Stimulated activated CD4-positive, alpha-beta T cell treated with anti-CD3 and anti-CD28 coated beads, Interleukin-1b, Interleukin-23, amount 100 ng/mL, for 48 hours (primary cell): ENCODE data around the gene ARG1.
"Not testable (repeated sequence)": the region's sequence is repeated elsewhere in the genome, so short reads cannot be mapped to it uniquely, and the experiment has no call there.

Experiments
- DNase-seq: peaks from one replicate; pipeline ENCODE4 v3.0.0-alpha.2; 2020

Gene ARG1

DNA sequence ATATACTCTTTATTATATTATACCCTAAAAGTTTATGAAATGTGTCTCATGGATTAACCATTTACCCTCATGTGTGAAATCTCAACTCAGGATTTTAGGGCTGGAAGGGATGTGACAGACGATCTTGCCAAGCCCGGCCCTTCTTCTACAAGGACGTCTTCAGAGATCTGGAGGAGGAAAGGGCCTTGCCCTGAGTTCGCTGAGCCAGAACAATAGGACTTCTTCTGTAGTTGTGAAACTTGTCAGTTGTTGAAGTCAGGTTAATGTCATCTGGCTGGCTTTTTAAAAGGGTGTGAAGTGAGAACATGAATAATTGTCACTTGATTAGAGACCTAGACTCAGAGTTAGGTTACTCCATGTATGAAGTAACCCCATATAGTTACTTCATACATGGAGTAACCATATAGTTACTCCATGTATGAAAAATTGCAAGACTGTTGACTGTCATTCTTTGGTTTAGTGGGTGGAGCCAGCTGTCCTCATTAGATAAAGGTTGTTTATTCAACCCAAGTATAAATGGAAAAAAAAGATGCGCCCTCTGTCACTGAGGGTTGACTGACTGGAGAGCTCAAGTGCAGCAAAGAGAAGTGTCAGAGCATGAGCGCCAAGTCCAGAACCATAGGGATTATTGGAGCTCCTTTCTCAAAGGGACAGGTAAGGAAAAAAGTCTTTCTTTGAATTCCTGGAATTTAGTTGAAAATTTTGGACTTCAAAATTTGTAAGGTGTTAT lies at the start of gene ARG1:
Gene ARG1 (plus strand): TSS at position 541 of the 730 bp plus-strand sequence. CDS start 57 bp downstream, at position 598.
- no peak for DNase-seq

DNA sequence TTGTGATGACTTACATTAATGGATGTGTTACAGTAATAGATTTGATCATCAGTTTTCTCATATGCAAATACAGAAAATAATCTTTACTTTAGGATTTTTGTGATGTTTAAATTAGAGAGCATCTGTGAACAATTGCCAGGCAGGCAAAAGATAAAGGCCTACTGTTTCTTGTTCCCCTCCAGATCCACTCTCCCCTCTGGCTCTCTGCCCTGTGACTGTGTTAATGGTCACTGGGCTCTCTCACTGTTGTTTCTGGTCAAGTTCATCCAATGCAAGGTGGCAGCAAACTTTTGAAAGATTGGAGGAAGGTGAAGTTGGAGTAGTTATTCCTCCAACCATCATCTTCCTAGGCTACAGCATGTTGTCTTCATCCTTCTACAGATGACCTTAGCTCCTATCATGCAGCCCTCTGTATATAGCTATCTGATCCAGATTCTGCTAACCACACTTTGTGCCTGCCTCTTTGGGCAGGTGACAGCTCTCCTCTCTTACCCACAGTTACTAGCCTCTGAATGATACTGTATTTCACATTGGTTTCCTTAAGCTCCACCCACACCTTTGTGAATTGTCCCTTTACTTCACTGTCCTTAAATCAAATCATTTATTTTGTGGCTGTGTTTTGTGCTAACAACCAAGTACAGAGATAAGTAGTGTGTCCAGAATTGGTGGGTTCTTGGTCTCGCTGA lies 48.9 kb upstream of the ARG1 start:
- no peak for DNase-seq

- DNase-seq, result no peak
Observed at GRCh38 chr6:131524695-131525336, 48.2 kb upstream of the ARG1 start.

DNA sequence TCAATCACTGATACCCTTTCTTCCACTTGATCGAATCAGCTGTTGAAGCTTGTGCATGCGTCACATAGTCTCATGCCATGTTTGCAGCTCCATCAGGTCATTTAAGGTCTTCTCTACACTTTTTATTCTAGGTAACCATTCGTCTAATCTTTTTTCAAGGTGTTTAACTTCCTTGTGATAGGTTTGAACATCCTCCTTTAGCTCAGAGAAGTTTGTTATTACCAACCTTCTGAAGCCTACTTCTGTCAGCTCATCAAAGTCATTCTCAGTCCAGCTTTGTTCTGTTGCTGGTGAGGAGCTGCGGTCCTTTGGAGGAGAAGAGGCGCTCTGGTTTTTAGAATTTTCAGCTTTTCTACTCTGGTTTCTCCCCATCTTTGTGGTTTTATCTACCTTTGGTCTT lies 42.1 kb upstream of the ARG1 start:
- not testable (repeated sequence) for DNase-seq

GRCh38 chr6:131531681-131532080 lies 41.3 kb upstream of the ARG1 start:
- DNase-seq, result not testable (repeated sequence)

DNA sequence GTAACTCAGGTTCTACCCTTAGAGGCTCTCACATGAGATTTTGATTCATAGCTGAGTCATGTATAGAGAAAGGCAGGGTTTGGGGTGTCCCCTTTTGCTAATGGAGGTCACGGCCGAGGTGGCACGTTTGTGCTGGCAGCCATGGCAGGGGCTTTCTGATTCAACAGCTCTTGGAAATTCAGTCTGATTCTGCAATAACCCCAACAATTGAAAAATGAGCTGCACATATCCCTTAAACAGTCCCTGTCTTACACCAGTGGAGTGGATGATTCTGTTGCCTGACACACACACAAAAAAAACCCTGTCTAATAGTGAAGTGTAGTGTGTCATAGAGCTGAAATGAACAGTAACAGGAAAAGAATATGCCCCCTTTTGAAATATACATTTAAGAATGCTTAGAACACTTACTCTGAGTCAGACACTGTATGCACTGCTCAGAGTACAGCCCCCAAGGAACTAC lies 40.4 kb upstream of the ARG1 start:
- peak; percentile 78 for DNase-seq

- DNase-seq, result not testable (repeated sequence)
Observed at GRCh38 chr6:131538615-131539014, 34.4 kb upstream of the ARG1 start.

DNA sequence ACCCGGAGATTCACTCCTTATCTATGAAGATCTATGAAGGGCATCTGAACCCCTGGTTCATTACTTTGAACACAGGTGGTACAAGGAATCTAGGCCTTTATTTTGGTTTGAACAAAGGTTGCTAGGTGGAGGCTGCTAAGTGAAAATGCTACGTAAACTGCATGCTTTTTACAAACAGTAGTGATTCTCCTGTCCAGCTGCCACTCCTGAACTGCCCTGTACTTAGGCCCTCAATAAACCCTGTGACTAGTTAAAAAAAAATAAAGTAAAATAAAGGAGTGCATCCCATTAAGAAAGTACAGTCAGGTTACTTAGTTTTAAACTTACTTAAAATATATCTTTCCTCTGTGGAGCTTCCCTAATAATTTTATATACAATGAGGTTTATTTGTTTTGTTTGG lies 27.7 kb upstream of the ARG1 start:
- DNase-seq, result no peak

- DNase-seq, result no peak
Observed at GRCh38 chr6:131547488-131547887, 25.5 kb upstream of the ARG1 start.

- no peak for DNase-seq
Observed at GRCh38 chr6:131548441-131548840, 24.6 kb upstream of the ARG1 start.

DNA sequence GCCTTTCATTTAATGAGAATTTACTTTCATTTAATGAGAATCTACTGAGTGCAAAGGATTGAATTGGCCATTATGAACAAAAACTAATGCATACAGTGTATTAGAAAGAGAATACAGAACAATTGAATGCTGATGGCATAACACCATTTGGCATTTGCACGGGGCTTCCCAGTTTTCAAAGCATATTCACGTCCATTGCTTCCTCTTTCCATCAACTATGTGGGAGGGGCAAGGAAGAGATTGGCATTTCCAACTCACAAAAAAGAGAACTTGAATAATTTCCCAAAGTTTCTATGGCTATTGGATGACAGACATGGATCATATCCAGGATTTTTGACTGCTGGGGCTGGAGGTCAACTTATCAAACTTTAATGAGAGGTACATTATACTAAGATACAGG lies 23.2 kb upstream of the ARG1 start:
- DNase-seq, result no peak

- no peak for DNase-seq
Observed at GRCh38 chr6:131551902-131552301, 21.1 kb upstream of the ARG1 start.

- no peak for DNase-seq
Observed at GRCh38 chr6:131552572-131552971, 20.5 kb upstream of the ARG1 start.

DNA sequence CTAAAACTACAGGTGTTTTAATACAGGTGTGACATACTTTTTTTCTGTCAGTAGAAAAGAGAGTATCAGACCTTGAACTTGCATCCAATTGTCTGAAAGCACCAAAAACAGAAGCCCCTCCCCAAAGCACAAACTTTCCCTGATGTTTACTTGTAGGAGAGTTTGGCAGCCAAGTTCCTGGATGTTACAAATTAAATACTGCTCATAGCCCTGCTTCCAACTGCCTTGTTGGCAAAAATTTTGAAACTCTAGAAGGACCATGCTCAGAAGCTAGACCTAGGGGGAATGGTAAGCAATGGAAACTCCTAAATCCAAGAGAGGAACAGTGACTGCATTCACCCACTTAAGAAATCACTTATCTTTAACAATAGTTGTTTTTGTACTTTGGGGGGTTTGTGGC lies 17.0 kb upstream of the ARG1 start:
- DNase-seq, result no peak

- no peak for DNase-seq
Observed at GRCh38 chr6:131558922-131559321, 14.1 kb upstream of the ARG1 start.

DNA sequence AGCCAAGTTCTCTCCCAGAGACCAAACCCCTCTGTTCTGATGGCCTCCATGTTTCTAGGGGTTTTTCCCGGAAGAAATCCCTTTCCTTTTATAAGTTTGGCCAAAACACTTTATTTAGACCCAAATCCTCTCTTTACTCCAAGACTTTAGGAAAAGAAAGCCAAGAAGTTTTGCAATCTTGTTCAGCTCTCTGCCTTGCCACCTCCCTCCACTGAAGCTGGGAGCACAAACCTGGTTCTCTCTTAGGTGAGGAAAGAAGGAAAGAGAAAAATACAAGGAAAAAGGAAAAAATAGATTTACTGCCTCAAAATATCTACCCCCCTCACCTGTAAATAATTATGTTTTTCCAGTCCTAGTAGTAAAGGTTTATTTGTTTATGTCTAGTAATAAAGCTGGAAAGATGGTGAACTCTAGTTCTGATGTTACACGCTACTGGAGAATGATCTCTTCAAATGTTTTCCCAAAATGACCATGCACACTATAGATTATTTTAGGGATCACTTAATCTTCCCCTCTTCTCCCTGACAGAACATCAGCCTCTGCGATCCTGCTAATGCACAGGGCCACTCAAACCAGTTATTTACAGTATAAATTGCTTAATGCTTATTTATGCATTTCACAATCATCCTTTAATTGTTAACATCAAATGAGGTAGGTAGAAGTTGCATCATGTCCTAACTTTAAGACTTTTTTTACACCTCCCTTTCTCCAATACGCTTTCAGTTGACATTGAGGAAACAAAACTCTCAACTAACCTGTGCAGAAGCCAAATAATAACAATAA lies 10.9 kb upstream of the ARG1 start:
- DNase-seq, result no peak

GRCh38 chr6:131565056-131565455 lies 8.0 kb upstream of the ARG1 start:
- DNase-seq, result no peak

DNA sequence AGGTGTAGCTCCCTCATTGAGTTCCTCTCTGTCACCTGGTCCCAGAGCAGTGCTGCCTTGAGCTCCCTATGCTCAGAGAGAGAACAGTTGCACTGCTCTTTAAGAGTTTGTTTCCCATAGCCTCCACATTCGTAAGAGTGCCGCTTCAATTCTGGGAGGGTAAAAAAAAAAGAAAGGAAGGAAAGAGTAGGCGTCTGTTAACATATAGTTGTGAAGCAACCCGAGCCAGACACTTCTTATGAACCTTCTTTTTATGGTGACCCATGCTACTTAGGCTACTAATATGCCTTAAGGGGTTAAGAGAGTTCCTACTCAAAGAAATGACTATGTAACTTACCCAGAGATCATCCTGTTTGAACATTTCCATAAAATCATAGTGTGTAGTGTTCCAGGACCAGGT lies 4.3 kb upstream of the ARG1 start:
- no peak for DNase-seq

- no peak for DNase-seq
Observed at GRCh38 chr6:131574133-131574532, 1.1 kb downstream of the ARG1 start.

DNA sequence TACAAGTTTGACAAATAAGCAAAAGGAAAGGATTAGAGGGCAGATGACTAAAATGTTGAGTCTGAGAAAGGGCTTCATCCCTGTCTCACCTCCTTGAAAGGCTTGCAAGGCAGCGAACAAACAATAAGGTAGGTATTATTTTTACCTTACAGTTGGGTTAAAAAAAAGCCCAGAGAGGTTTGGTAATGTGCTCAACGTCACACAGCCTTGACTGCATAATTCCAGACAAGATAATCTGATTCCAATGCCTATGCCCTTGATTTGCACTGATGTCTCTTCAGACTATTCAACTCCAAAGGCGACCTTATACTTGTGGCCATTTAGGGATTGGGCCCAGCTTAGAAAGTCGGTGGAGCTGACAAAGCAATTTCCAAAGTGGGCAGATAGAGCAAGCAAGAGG lies 1.7 kb downstream of the ARG1 start:
- no peak for DNase-seq

GRCh38 chr6:131575834-131576478 lies 2.9 kb downstream of the ARG1 start:
- DNase-seq, result no peak

GRCh38 chr6:131581523-131581922 lies 8.5 kb downstream of the ARG1 start:
- no peak for DNase-seq

DNA sequence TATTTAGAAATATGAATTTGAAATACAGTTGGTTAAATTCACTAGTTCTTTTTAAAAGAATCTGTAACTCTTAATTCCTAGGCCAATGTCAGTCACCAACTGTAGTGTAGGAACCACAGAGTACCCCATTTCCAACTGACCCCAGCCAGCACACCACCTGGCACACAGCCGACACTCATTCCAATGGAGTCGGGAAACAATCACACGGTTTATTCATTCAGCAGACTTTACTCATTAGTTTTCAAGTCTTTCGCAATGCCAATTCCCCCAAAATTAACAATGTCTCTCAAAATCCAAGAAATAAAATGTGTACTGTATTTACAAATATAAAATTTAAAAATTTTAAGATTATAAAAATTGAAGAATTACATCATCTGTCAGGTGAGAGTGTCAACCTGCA lies 13.5 kb downstream of the ARG1 start:
- no peak for DNase-seq
